Esophagus (tissue), 2 donors: ENCODE measurements around the gene GBP7. TPM values are rescaled to one million over a fixed set of nuclear protein-coding genes. Genes with fewer than 3 reads are reported as not detected.

Experiments
- H3K27ac ChIP-seq, 2 donors: one replicate each; pipeline ENCODE4 v1.5.1; 2013; ENCODE audit warnings: low read depth in 2 of 2, mild to moderate bottlenecking in 2 of 2, inconsistent platforms in 1 of 2, low read length in 1 of 2, moderate library complexity in 1 of 2
- H3K27me3 ChIP-seq, 2 donors: one replicate each; pipeline ENCODE4 v1.6.1; 2013; ENCODE audit warnings: low read length in 2 of 2, control low read depth in 1 of 2, mild to moderate bottlenecking in 1 of 2; ENCODE audit not compliant: insufficient read depth in 2 of 2, control insufficient read depth in 1 of 2
- H3K36me3 ChIP-seq, 2 donors: one replicate each; pipeline ENCODE4 v1.6.1; 2013; ENCODE audit warnings: low read length in 1 of 2; ENCODE audit not compliant: control insufficient read depth in 2 of 2, insufficient read depth in 2 of 2
- H3K4me1 ChIP-seq, 2 donors: one replicate each; pipeline ENCODE4 v1.6.1; 2013; ENCODE audit warnings: low read length in 1 of 2; ENCODE audit not compliant: control insufficient read depth in 2 of 2, insufficient read depth in 2 of 2
- H3K4me3 ChIP-seq, 2 donors: one replicate each; pipeline ENCODE4 v1.5.1; 2013; ENCODE audit warnings: low read length in 2 of 2, mild to moderate bottlenecking in 2 of 2, low read depth in 1 of 2, moderate library complexity in 1 of 2
- H3K9me3 ChIP-seq, 2 donors: one replicate each; pipeline ENCODE4 v1.6.1; 2013; ENCODE audit warnings: mild to moderate bottlenecking in 2 of 2, low read depth in 1 of 2, low read length in 1 of 2, moderate library complexity in 1 of 2; ENCODE audit not compliant: control insufficient read depth in 2 of 2, insufficient read depth in 1 of 2
- WGBS, 2 donors: extraction: QIAGEN DNeasy Blood & Tissue Kit; methylation state at CpG; one replicate each; pipeline ENCODE4 v1.1.7; 2013; 5-methylcytosine and 5-hydroxymethylcytosine counted together
- polyA plus RNA-seq, 2 donors: library from polyadenylated mRNA; stranded (reverse); fragments of 200-250 nt; gene quantifications; one replicate each; pipeline ENCODE4 v1.2.3, GENCODE V29; 2013
- donor health status: healthy with polysubstance abuse.
- donor health status: Bipolar disorder and iron deficiency.

GBP7 gene
- polyA plus RNA-seq, 2 donors: not detected

- H3K4me3 ChIP-seq: no peak overlapping the region
- no peaks in the 10 kb centered on the region for H3K4me1 ChIP-seq
- H3K27me3 ChIP-seq: no peaks in the 10 kb centered on the region
- 77 to 82% methylated on average over 3 of the region's 3 CpGs for WGBS, 2 donors
- H3K9me3 ChIP-seq: no peaks in the 10 kb centered on the region
- no peak overlapping the region for H3K27ac ChIP-seq
- no peaks in the 10 kb centered on the region for H3K36me3 ChIP-seq
These were observed 76.9 kb downstream of the GBP7 start for GRCh38 chr1:89098857-89099256.

DNA sequence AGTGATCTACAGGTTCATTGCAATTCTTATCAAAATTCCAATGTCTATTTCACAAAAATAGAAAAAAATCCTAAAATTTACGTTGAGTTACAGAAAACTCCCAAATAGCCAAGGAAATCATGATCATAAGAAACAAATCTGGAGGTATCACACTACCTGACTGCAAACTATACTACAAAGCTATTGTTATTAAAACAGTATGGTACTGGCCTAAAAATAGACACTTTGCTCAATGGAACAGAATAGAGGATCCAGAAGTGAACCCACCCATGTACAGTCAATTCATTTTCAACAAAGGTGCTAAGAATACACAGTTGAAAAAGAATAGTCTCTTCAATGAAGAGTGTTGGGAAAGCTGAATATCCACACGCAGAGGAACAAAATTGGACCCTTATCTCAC lies 80.1 kb downstream of the GBP7 start:
- Histone ChIP-seq H3K4me3 (no peak overlapping the region), H3K27ac (no peak overlapping the region), H3K9me3 (no peaks in the 10 kb centered on the region), H3K27me3 (no peaks in the 10 kb centered on the region), H3K4me1 (no peaks in the 10 kb centered on the region), H3K36me3 (no peaks in the 10 kb centered on the region)
- 84 to 89% methylated on average over 2 of the region's 2 CpGs for WGBS, 2 donors

DNA sequence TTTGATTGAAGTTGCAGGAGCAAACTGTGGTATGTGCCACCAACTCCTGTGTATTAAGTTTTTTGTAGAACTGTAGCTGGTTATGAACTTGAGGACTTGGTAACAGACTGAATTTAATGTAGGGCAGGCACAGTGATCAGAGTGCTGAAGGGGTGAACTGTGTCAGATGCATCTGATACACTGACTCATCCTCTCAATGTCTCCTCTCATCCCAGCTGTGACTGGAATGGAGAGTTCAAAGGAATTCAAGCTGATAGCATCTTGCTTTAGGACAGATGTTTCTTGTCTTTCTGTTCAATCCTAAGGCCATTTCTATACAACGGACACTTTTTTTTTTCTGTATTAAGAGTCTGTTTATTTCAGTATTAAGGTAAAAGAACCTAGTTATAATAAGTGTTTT lies 85.8 kb downstream of the GBP7 start:
- Histone ChIP-seq H3K9me3 (no peaks in the 10 kb centered on the region), H3K27ac (no peak overlapping the region), H3K4me1 (no peaks in the 10 kb centered on the region), H3K36me3 (no peaks in the 10 kb centered on the region), H3K27me3 (no peaks in the 10 kb centered on the region), H3K4me3 (no peak overlapping the region)
- 69 to 72% methylated on average over 1 of the region's 1 CpG for WGBS, 2 donors

- 69 to 73% methylated on average over 10 of the region's 10 CpGs for WGBS, 2 donors
These were observed 87.2 kb downstream of the GBP7 start for GRCh38 chr1:89088572-89088971.

DNA sequence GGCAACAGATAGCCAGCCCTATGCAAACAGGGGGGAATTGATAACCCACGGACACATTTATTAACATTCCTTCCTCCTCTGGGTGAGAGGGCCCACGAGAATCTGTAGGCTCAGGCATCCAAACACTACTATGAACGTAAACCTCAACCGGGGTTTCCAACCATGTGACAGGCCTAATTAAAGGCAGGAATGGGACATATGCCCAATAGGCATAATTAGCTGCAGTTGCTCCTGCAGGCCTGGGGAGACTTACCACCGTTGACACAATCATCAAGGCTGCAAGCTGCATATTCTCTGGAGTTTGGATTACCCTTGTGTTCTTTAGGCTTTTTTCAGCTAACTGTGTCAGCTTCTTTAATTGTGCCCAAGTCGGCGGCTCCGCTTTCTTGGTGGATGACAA lies 88.6 kb downstream of the GBP7 start:
- H3K4me1 ChIP-seq: no peaks in the 10 kb centered on the region
- 76 to 80% methylated on average over 8 of the region's 8 CpGs for WGBS, 2 donors
- no peaks in the 10 kb centered on the region for H3K36me3 ChIP-seq
- no peaks in the 10 kb centered on the region for H3K9me3 ChIP-seq
- H3K27me3 ChIP-seq: no peaks in the 10 kb centered on the region
- H3K27ac ChIP-seq: no peak overlapping the region
- no peak overlapping the region for H3K4me3 ChIP-seq

More at GRCh38 chr1:89088572-89088971, 87.2 kb downstream of the GBP7 start:
- Histone ChIP-seq H3K4me1 (no peaks in the 10 kb centered on the region), H3K36me3 (no peaks in the 10 kb centered on the region), H3K27me3 (no peaks in the 10 kb centered on the region), H3K9me3 (no peaks in the 10 kb centered on the region), H3K4me3 (no peak overlapping the region), H3K27ac (no peak overlapping the region)

DNA sequence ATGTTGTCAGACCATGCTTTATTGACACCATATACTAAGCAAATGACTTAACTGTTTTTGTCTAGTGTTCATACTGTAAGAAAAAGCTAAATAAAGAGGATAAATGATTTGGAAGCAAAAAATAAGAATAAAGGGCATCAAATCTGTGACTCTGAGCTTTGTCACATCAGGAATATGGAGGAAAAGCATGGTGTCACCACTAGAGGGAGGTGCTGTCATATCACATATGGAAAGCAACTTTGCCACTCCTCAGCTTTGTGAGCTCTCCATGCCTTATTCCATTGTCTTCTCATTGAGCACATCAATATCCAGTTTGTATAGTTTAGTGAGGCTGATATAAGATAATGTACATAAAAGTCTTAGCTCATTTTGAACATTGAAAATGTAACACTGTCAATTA lies 90.0 kb downstream of the GBP7 start:
- peaks cover 0 to 3% of the 10 kb centered on the region in 2 donors for H3K27me3 ChIP-seq
- H3K4me1 ChIP-seq: no peaks in the 10 kb centered on the region
- H3K36me3 ChIP-seq: no peaks in the 10 kb centered on the region
- H3K27ac ChIP-seq: no peak overlapping the region
- H3K4me3 ChIP-seq: no peak overlapping the region
- H3K9me3 ChIP-seq: no peaks in the 10 kb centered on the region

Other genes with a start within 250 kb of the GBP7 start
- 10 to 100 TPM in 1 of 2 donors, 1 to 10 TPM in 1; 9.4 to 23.0 TPM for gene KYAT3, start 183.4 kb downstream of the GBP7 start, polyA plus RNA-seq
- gene RBMXL1, start 183.4 kb downstream of the GBP7 start, polyA plus RNA-seq: 1 to 10 TPM; 2.7 to 6.3 TPM
- gene GBP3, start 153.1 kb downstream of the GBP7 start, polyA plus RNA-seq: 1 to 10 TPM; 2.5 to 6.1 TPM
- 10 to 100 TPM; 10.1 to 13.7 TPM for gene GBP1, start 110.8 kb downstream of the GBP7 start, polyA plus RNA-seq
- 10 to 100 TPM; 43.8 to 88.1 TPM for gene GBP2, start 49.9 kb downstream of the GBP7 start, polyA plus RNA-seq
- gene GBP4, start 22.9 kb upstream of the GBP7 start, polyA plus RNA-seq: 1 to 10 TPM; 3.5 to 3.9 TPM
- gene GBP5, start 96.9 kb upstream of the GBP7 start, polyA plus RNA-seq: 1 to 10 TPM in 1 of 2 donors, under 1 TPM in 1; 0.92 to 1.4 TPM
- 100 to 1,000 TPM; 344 to 442 TPM for gene GBP6, start 188.1 kb upstream of the GBP7 start, polyA plus RNA-seq